Panc1 (cell line): Measurements from ENCODE around the gene CDH6.

Experiments
- POLR2AphosphoS5 ChIP-seq: IDR thresholded peaks from 2 replicates; pipeline ENCODE4 v1.6.1; 2012; ENCODE audit warnings: mild to moderate bottlenecking, low read depth, low read length, moderate library complexity
- TF ChIP-seq, protein P1 (sequence below): fragments of 450-650 bp; IDR thresholded peaks from 2 replicates; pipeline ENCODE4 v1.5.1; 2017; ENCODE audit warnings: mild to moderate bottlenecking
- TF ChIP-seq, protein P2 (sequence below), 2 experiments: IDR thresholded peaks; 2 replicates each; pipeline ENCODE4 v1.6.1; 2011 to 2012; ENCODE audit warnings: low read depth in 2 of 2, control low read depth in 1 of 2, low read length in 1 of 2, mild to moderate bottlenecking in 1 of 2, moderate library complexity in 1 of 2; ENCODE audit not compliant: insufficient read depth in 1 of 2

DNA sequence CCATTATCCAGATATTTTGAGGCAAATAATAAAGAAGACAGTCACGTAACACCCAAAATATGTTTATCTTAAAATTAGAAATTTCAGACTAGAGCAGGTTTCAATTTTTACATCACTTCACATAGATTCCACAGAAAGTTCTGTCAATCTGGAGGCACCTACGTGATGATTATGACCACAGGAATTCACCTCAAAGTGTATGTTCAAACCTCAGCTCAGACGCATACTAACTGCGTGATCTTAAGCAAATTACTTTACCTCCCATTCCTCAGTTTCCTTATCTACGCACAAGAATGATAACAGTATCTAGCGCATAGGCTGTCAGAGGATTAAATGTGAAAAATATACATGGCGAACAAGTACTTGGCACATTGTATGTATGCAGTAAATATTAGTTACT, 5.9 kb upstream of the CDH6 start:
- TF ChIP-seq, protein P1, sequence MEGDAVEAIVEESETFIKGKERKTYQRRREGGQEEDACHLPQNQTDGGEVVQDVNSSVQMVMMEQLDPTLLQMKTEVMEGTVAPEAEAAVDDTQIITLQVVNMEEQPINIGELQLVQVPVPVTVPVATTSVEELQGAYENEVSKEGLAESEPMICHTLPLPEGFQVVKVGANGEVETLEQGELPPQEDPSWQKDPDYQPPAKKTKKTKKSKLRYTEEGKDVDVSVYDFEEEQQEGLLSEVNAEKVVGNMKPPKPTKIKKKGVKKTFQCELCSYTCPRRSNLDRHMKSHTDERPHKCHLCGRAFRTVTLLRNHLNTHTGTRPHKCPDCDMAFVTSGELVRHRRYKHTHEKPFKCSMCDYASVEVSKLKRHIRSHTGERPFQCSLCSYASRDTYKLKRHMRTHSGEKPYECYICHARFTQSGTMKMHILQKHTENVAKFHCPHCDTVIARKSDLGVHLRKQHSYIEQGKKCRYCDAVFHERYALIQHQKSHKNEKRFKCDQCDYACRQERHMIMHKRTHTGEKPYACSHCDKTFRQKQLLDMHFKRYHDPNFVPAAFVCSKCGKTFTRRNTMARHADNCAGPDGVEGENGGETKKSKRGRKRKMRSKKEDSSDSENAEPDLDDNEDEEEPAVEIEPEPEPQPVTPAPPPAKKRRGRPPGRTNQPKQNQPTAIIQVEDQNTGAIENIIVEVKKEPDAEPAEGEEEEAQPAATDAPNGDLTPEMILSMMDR: no peak
- TF ChIP-seq POLR2AphosphoS5: no peak
- TF ChIP-seq, protein P2, sequence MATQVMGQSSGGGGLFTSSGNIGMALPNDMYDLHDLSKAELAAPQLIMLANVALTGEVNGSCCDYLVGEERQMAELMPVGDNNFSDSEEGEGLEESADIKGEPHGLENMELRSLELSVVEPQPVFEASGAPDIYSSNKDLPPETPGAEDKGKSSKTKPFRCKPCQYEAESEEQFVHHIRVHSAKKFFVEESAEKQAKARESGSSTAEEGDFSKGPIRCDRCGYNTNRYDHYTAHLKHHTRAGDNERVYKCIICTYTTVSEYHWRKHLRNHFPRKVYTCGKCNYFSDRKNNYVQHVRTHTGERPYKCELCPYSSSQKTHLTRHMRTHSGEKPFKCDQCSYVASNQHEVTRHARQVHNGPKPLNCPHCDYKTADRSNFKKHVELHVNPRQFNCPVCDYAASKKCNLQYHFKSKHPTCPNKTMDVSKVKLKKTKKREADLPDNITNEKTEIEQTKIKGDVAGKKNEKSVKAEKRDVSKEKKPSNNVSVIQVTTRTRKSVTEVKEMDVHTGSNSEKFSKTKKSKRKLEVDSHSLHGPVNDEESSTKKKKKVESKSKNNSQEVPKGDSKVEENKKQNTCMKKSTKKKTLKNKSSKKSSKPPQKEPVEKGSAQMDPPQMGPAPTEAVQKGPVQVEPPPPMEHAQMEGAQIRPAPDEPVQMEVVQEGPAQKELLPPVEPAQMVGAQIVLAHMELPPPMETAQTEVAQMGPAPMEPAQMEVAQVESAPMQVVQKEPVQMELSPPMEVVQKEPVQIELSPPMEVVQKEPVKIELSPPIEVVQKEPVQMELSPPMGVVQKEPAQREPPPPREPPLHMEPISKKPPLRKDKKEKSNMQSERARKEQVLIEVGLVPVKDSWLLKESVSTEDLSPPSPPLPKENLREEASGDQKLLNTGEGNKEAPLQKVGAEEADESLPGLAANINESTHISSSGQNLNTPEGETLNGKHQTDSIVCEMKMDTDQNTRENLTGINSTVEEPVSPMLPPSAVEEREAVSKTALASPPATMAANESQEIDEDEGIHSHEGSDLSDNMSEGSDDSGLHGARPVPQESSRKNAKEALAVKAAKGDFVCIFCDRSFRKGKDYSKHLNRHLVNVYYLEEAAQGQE (IDR thresholded peaks at IDR 0.05; ENCODE audit: insufficient read depth in 1 of 2, low read depth in 2 of 2, low read length in 1 of 2): no peak
